Activated B cell treated with CpG ODN at 0.5 μM for 24 hours (primary cell): Measurements from ENCODE around the gene MYO15B. TPM values are rescaled to one million over a fixed set of nuclear protein-coding genes. Genes with fewer than 3 reads are reported as not detected.

ENCODE experiments used
- ATAC-seq: fragments of 200-7000 bp; cut with Tn5 transposase; one replicate; pipeline ENCODE4 v1.10.0; 2021; ENCODE audit warnings: low read depth, mild to moderate bottlenecking, moderate library complexity
- CTCF ChIA-PET: fragments of 350-600 bp; sonication (Branson Sonifier 250); formaldehyde crosslinking; loops from one replicate; lab custom pipeline; 2021; ENCODE audit warnings: antibody characterized with exemption; lab: Charles Lee
- POLR2A ChIA-PET: fragments of 350-600 bp; sonication (Branson Sonifier 250); formaldehyde crosslinking; loops from one replicate; lab custom pipeline; 2021; ENCODE audit warnings: antibody characterized with exemption; lab: Charles Lee
- DNase-seq: peaks from one replicate; pipeline ENCODE4 v3.0.0; 2022
- H3K27ac Mint-ChIP-seq: one replicate; pipeline ENCODE4 v1.8.0; 2020; ENCODE audit warnings: mixed read lengths
- H3K27me3 Mint-ChIP-seq: one replicate; pipeline ENCODE4 v1.8.0; 2021; ENCODE audit warnings: mixed read lengths
- H3K36me3 Mint-ChIP-seq: one replicate; pipeline ENCODE4 v1.8.0; 2021; ENCODE audit warnings: low read depth, mixed read lengths
- H3K4me1 Mint-ChIP-seq: one replicate; pipeline ENCODE4 v1.8.0; 2021; ENCODE audit warnings: mixed read lengths
- H3K4me3 Mint-ChIP-seq: one replicate; pipeline ENCODE4 v1.8.0; 2020; ENCODE audit warnings: mild to moderate bottlenecking, mixed read lengths
- H3K9me3 Mint-ChIP-seq: one replicate; pipeline ENCODE4 v1.8.0; 2020; ENCODE audit warnings: mixed read lengths
- CTCF ChIP-seq: fragments of 200-600 bp; IDR thresholded peaks from one replicate; pipeline ENCODE4 v1.8.0; 2022; ENCODE audit warnings: antibody characterized with exemption, mild to moderate bottlenecking
- intact Hi-C: fragments of 100-400 bp; cut with micrococcal nuclease; formaldehyde crosslinking; loops from one replicate; pipeline ENCODE4 v1.15.1; 2024
- total RNA-seq: library from RNA; stranded (reverse); gene quantifications from 2 replicates; pipeline ENCODE4 v1.2.3, GENCODE V29; 2022

MYO15B gene
- total RNA-seq, 1 donor from 2014 or later, result 264 TPM

- DNase-seq, result no peak
- Mint-ChIP-seq H3K9me3 (no peaks in the 10 kb centered on the region), H3K27ac (peak overlapping the region; percentile 61)
These were observed 1.0 kb downstream of the MYO15B start for GRCh38 chr17:75588596-75589011.

GRCh38 chr17:75589012-75589918 is 1.7 kb downstream of the MYO15B start:
- DNase-seq, result peak; percentile 97
- H3K27ac Mint-ChIP-seq, result peak overlapping the region; percentile 73
- ATAC-seq, result peak; percentile 84
- no peaks in the 10 kb centered on the region for H3K27me3 Mint-ChIP-seq
- CTCF ChIA-PET, result interaction anchor here (1.2 to 2.2 kb wide), 8 partner anchors 9 to 164 kb away, joined by 3 to 14 read pairs (median 6); partner anchors contain the start of genes SMIM5 and TSEN54
- TF ChIP-seq CTCF, result no peak
- no peaks in the 10 kb centered on the region for H3K9me3 Mint-ChIP-seq
- H3K4me1 Mint-ChIP-seq, result peaks cover 16% of the 10 kb centered on the region
- POLR2A ChIA-PET, result interaction anchor here (0.7 to 2.7 kb wide), 19 partner anchors 16 to 515 kb away, joined by 3 to 29 read pairs (median 4); partner anchors contain the start of genes LLGL2, NUP85, SLC25A19 and TMEM94
- intact Hi-C loops, result loop anchor here (1.0 to 5.0 kb wide), 6 partner anchors 18 to 318 kb away; partner anchors contain the start of genes MIF4GD and TSEN54
- H3K36me3 Mint-ChIP-seq, result peaks cover 2% of the 10 kb centered on the region
- peak overlapping the region; percentile 84 for H3K4me3 Mint-ChIP-seq

More at GRCh38 chr17:75588596-75589011, 1.0 kb downstream of the MYO15B start:
- ATAC-seq, result peak; percentile 16
- no peak for TF ChIP-seq CTCF
- Mint-ChIP-seq H3K27me3 (no peaks in the 10 kb centered on the region), H3K36me3 (peaks cover 2% of the 10 kb centered on the region), H3K4me1 (peaks cover 16% of the 10 kb centered on the region), H3K4me3 (peak overlapping the region; percentile 78)
- ChIA-PET CTCF (interaction anchor here (0.7 to 2.2 kb wide), 8 partner anchors 9 to 165 kb away, joined by 3 to 14 read pairs (median 4); partner anchors contain the start of genes SMIM5 and TSEN54), POLR2A (interaction anchor here (0.5 to 2.7 kb wide), 25 partner anchors 9 to 515 kb away, joined by 3 to 29 read pairs (median 4); partner anchors contain the start of genes LLGL2, NUP85, SLC25A19 and TMEM94)
- intact Hi-C loops, result loop anchor here (1.0 to 5.0 kb wide), 7 partner anchors 17 to 318 kb away; partner anchors contain the start of genes LLGL2, MIF4GD and TSEN54

- Mint-ChIP-seq H3K36me3 (peaks cover 2% of the 10 kb centered on the region), H3K27ac (no peak overlapping the region), H3K4me1 (peaks cover 16% of the 10 kb centered on the region), H3K9me3 (no peaks in the 10 kb centered on the region), H3K27me3 (no peaks in the 10 kb centered on the region), H3K4me3 (peak overlapping the region; percentile 35)
- DNase-seq (no peak), ATAC-seq (no peak)
- intact Hi-C loops, result loop anchor here (1.0 to 5.0 kb wide), 6 partner anchors 19 to 319 kb away; partner anchors contain the start of genes MIF4GD and TSEN54
- ChIA-PET POLR2A (interaction anchor here (0.6 to 1.0 kb wide), 3 partner anchors 8 to 73 kb away, joined by 4 to 5 read pairs (median 5); partner anchors contain the start of gene TSEN54), CTCF (interaction anchor here (1.2 to 2.2 kb wide), 3 partner anchors 43 to 160 kb away, joined by 3 to 14 read pairs (median 10); partner anchors contain the start of genes SMIM5 and TSEN54)
- no peak for TF ChIP-seq CTCF
These were observed 2.3 kb downstream of the MYO15B start for GRCh38 chr17:75589919-75590303.

GRCh38 chr17:75590314-75590761 is 2.7 kb downstream of the MYO15B start:
- no peak overlapping the region for H3K27ac Mint-ChIP-seq
- intact Hi-C loops, result no loop called here
- peaks cover 16% of the 10 kb centered on the region for H3K4me1 Mint-ChIP-seq

More at GRCh38 chr17:75590314-75590761, 2.7 kb downstream of the MYO15B start:
- H3K36me3 Mint-ChIP-seq, result peaks cover 2% of the 10 kb centered on the region
- no peaks in the 10 kb centered on the region for H3K9me3 Mint-ChIP-seq
- ChIA-PET CTCF (interaction anchor here (1.2 to 1.6 kb wide), 2 partner anchors 43 to 160 kb away, joined by 3 to 10 read pairs; partner anchors contain the start of gene SMIM5), POLR2A (interaction anchor here (0.6 to 1.0 kb wide), 4 partner anchors 8 to 74 kb away, joined by 3 to 5 read pairs (median 4); partner anchors contain the start of gene TSEN54)
- ATAC-seq, result no peak
- TF ChIP-seq CTCF, result no peak
- no peaks in the 10 kb centered on the region for H3K27me3 Mint-ChIP-seq
- no peak for DNase-seq
- H3K4me3 Mint-ChIP-seq, result peak overlapping the region; percentile 35
